PC-9 (cell line): ENCODE data around the gene SUCO.

Experiments
- CTCF ChIP-seq: fragments of 200-600 bp; sonication (generic); conservative IDR thresholded peaks from 2 replicates; pipeline ENCODE4 v1.6.1; 2017; ENCODE audit warnings: mixed run types, antibody characterized with exemption, mild to moderate bottlenecking, moderate library complexity
- EZH2 ChIP-seq: fragments of 200-600 bp; sonication (generic); IDR thresholded peaks from 2 replicates; pipeline ENCODE4 v1.8.0; 2017; ENCODE audit warnings: antibody characterized with exemption, low read depth

- TF ChIP-seq CTCF (no peak), EZH2 (no peak)
Measured at GRCh38 chr1:172630868-172631267, 97.9 kb downstream of the SUCO start.
